Measurements from ENCODE around the gene CAPRIN2. TPM values are rescaled to one million over a fixed set of nuclear protein-coding genes. Genes with fewer than 3 reads are reported as not detected.

CAPRIN2 gene
- total RNA-seq, 1 donor from 2014 or later = 23.7 TPM

- H3K27ac Mint-ChIP-seq (ENCODE audit: unreplicated experiment) = no peak overlapping the region
- no peak for DNase-seq (ENCODE audit: low spot score)
- H3K4me1 Mint-ChIP-seq (ENCODE audit: low read depth) = peaks cover 39% of the 10 kb centered on the region
- H3K36me3 Mint-ChIP-seq (ENCODE audit: low read depth) = peaks cover 13% of the 10 kb centered on the region
- TF ChIP-seq CTCF (IDR thresholded peaks at IDR 0.05) = no peak
- no peak overlapping the region for H3K4me3 Mint-ChIP-seq (ENCODE audit: unreplicated experiment)
- no peaks in the 10 kb centered on the region for H3K9me3 Mint-ChIP-seq (ENCODE audit: low read depth)
- no peaks in the 10 kb centered on the region for H3K27me3 Mint-ChIP-seq (ENCODE audit: low read depth)
Measured at GRCh38 chr12:30748147-30748546, 6.6 kb downstream of the CAPRIN2 start.

- TF ChIP-seq CTCF (IDR thresholded peaks at IDR 0.05) = no peak
- Mint-ChIP-seq H3K4me1 (ENCODE audit: low read depth) (peaks cover 29% of the 10 kb centered on the region), H3K27me3 (ENCODE audit: low read depth) (no peaks in the 10 kb centered on the region), H3K27ac (ENCODE audit: unreplicated experiment) (no peak overlapping the region), H3K4me3 (ENCODE audit: unreplicated experiment) (no peak overlapping the region), H3K9me3 (ENCODE audit: low read depth) (no peaks in the 10 kb centered on the region), H3K36me3 (ENCODE audit: low read depth) (peaks cover 14% of the 10 kb centered on the region)
- DNase-seq (ENCODE audit: low spot score) = no peak
Measured at GRCh38 chr12:30746190-30746589, 8.6 kb downstream of the CAPRIN2 start.

GRCh38 chr12:30744321-30744720 is 10.4 kb downstream of the CAPRIN2 start:
- peaks cover 15% of the 10 kb centered on the region for H3K36me3 Mint-ChIP-seq (ENCODE audit: low read depth)
- DNase-seq (ENCODE audit: low spot score) = no peak
- H3K4me3 Mint-ChIP-seq (ENCODE audit: unreplicated experiment) = no peak overlapping the region
- TF ChIP-seq CTCF (IDR thresholded peaks at IDR 0.05) = no peak
- no peaks in the 10 kb centered on the region for H3K27me3 Mint-ChIP-seq (ENCODE audit: low read depth)
- H3K27ac Mint-ChIP-seq (ENCODE audit: unreplicated experiment) = no peak overlapping the region
- no peaks in the 10 kb centered on the region for H3K9me3 Mint-ChIP-seq (ENCODE audit: low read depth)
- H3K4me1 Mint-ChIP-seq (ENCODE audit: low read depth) = peaks cover 17% of the 10 kb centered on the region

- TF ChIP-seq CTCF (IDR thresholded peaks at IDR 0.05) = no peak
- no peak overlapping the region for H3K4me3 Mint-ChIP-seq (ENCODE audit: unreplicated experiment)
- no peaks in the 10 kb centered on the region for H3K9me3 Mint-ChIP-seq (ENCODE audit: low read depth)
- H3K4me1 Mint-ChIP-seq (ENCODE audit: low read depth) = peaks cover 9% of the 10 kb centered on the region
- no peak for DNase-seq (ENCODE audit: low spot score)
- H3K36me3 Mint-ChIP-seq (ENCODE audit: low read depth) = peaks cover 17% of the 10 kb centered on the region
- H3K27me3 Mint-ChIP-seq (ENCODE audit: low read depth) = no peaks in the 10 kb centered on the region
- H3K27ac Mint-ChIP-seq (ENCODE audit: unreplicated experiment) = no peak overlapping the region
Measured at GRCh38 chr12:30740274-30740673, 14.5 kb downstream of the CAPRIN2 start.

- H3K4me1 Mint-ChIP-seq (ENCODE audit: low read depth) = peaks cover 9% of the 10 kb centered on the region
- no peaks in the 10 kb centered on the region for H3K9me3 Mint-ChIP-seq (ENCODE audit: low read depth)
- H3K36me3 Mint-ChIP-seq (ENCODE audit: low read depth) = peaks cover 22% of the 10 kb centered on the region
- H3K4me3 Mint-ChIP-seq (ENCODE audit: unreplicated experiment) = no peak overlapping the region
- no peak for DNase-seq (ENCODE audit: low spot score)
- H3K27me3 Mint-ChIP-seq (ENCODE audit: low read depth) = no peaks in the 10 kb centered on the region
- H3K27ac Mint-ChIP-seq (ENCODE audit: unreplicated experiment) = no peak overlapping the region
- no peak for TF ChIP-seq CTCF (IDR thresholded peaks at IDR 0.05)
Measured at GRCh38 chr12:30739020-30739419, 15.7 kb downstream of the CAPRIN2 start.
